NCI-H2196 treated with DMSO at 0.1 percent for 48 hours (cell line): ENCODE data around the gene IGF1.

Experiments
- DNase-seq: peaks from one replicate; lab custom pipeline; 2025; ENCODE audit not compliant: unreplicated experiment; lab: John Stamatoyannopoulos, UW

IGF1 gene

GRCh38 chr12:102480406-102480805, at the start of gene IGF1:
Gene IGF1 (minus strand): TSS chr12:102480563. CDS start chr12:102480381, 182 bp downstream.
- DNase-seq, result no peak

- no peak for DNase-seq
These were observed 47.7 kb upstream of the IGF1 start for GRCh38 chr12:102528111-102528510.

- no peak for DNase-seq
These were observed 46.9 kb upstream of the IGF1 start for GRCh38 chr12:102527171-102527720.

- no peak for DNase-seq
These were observed 46.3 kb upstream of the IGF1 start for GRCh38 chr12:102526656-102527055.

- DNase-seq, result no peak
These were observed 42.4 kb upstream of the IGF1 start for GRCh38 chr12:102522768-102523167.

- DNase-seq, result no peak
These were observed 41.4 kb upstream of the IGF1 start for GRCh38 chr12:102521662-102522277.

GRCh38 chr12:102518871-102519270, 38.5 kb upstream of the IGF1 start:
- DNase-seq, result no peak

- DNase-seq, result no peak
These were observed 34.3 kb upstream of the IGF1 start for GRCh38 chr12:102514696-102515095.

- no peak for DNase-seq
These were observed 33.4 kb upstream of the IGF1 start for GRCh38 chr12:102513739-102514138.

GRCh38 chr12:102513272-102513671, 32.9 kb upstream of the IGF1 start:
- DNase-seq, result no peak

GRCh38 chr12:102512523-102512922, 32.2 kb upstream of the IGF1 start:
- no peak for DNase-seq

GRCh38 chr12:102511575-102511974, 31.2 kb upstream of the IGF1 start:
- DNase-seq, result no peak

GRCh38 chr12:102510463-102510862, 30.1 kb upstream of the IGF1 start:
- DNase-seq, result no peak

- DNase-seq, result no peak
These were observed 29.7 kb upstream of the IGF1 start for GRCh38 chr12:102510031-102510430.

- DNase-seq, result no peak
These were observed 28.8 kb upstream of the IGF1 start for GRCh38 chr12:102509123-102509626.

- no peak for DNase-seq
These were observed 27.7 kb upstream of the IGF1 start for GRCh38 chr12:102508052-102508451.

GRCh38 chr12:102507301-102507700, 26.9 kb upstream of the IGF1 start:
- no peak for DNase-seq

GRCh38 chr12:102504871-102505270, 24.5 kb upstream of the IGF1 start:
- no peak for DNase-seq

- no peak for DNase-seq
These were observed 23.9 kb upstream of the IGF1 start for GRCh38 chr12:102504280-102504679.

GRCh38 chr12:102503831-102504230, 23.5 kb upstream of the IGF1 start:
- DNase-seq, result no peak

- no peak for DNase-seq
These were observed 22.8 kb upstream of the IGF1 start for GRCh38 chr12:102503056-102503681.

- DNase-seq, result no peak
These were observed 21.4 kb upstream of the IGF1 start for GRCh38 chr12:102501773-102502172.
